Stomach (tissue), 9 donors: ENCODE data around the gene NFS1. TPM values are rescaled to one million over a fixed set of nuclear protein-coding genes. Genes with fewer than 3 reads are reported as not detected.

Source experiments
- DNase-seq, 2 donors: peaks; one replicate each; pipeline versions ENCODE4 v3.0.0 to v3.0.0-alpha.2; 2013 to 2019
- H3K27ac ChIP-seq, 5 donors: fragments of 200-600 bp in 4 of 5; sonication (generic) in 4 of 5; one replicate each; pipeline ENCODE4 v1.5.1; 2013 to 2019; ENCODE audit warnings: mild to moderate bottlenecking in 1 of 5, moderate library complexity in 1 of 5
- H3K27me3 ChIP-seq, 3 donors: fragments of 200-600 bp; sonication (generic); one replicate each; pipeline ENCODE4 v1.5.1; 2017 to 2019; ENCODE audit warnings: mixed run types in 1 of 3
- H3K36me3 ChIP-seq, 4 donors: fragments of 200-600 bp; sonication (generic); 1 replicate in 3 of 4; 2 replicates in 1 of 4; pipeline ENCODE4 v1.5.1; 2016 to 2019
- H3K4me1 ChIP-seq, 4 donors: fragments of 200-600 bp; sonication (generic); one replicate each; pipeline ENCODE4 v1.5.1; 2016 to 2019
- H3K4me3 ChIP-seq, 4 donors: fragments of 200-600 bp; sonication (generic) in 3 of 4; one replicate each; pipeline ENCODE4 v1.5.1; 2016 to 2019; ENCODE audit warnings: mild to moderate bottlenecking in 1 of 4
- H3K9me3 ChIP-seq, 4 donors: fragments of 200-600 bp; sonication (generic); one replicate each; pipeline ENCODE4 v1.5.1; 2016 to 2019
- CTCF ChIP-seq, 7 experiments: fragments of 450-650 bp in 4 of 7; fragments of 200-600 bp in 3 of 7; sonication (generic) in 3 of 7; IDR thresholded peaks; one replicate each; pipeline ENCODE4 v1.5.1; 2016 to 2019; ENCODE audit warnings: antibody characterized with exemption in 7 of 7, control low read depth in 2 of 7, mild to moderate bottlenecking in 1 of 7
- EP300 ChIP-seq: sonication (generic); formaldehyde crosslinking; IDR thresholded peaks from one replicate; pipeline ENCODE4 v1.6.1; 2017; ENCODE audit warnings: antibody characterized with exemption
- POLR2A ChIP-seq, 4 donors: fragments of 450-650 bp; IDR thresholded peaks; one replicate each; pipeline ENCODE4 v1.6.1; 2016; ENCODE audit warnings: antibody characterized with exemption in 4 of 4, control low read depth in 2 of 4, mild to moderate bottlenecking in 1 of 4, moderate library complexity in 1 of 4
- POLR2AphosphoS5 ChIP-seq, 3 donors: sonication (generic); formaldehyde crosslinking; IDR thresholded peaks; one replicate each; pipeline ENCODE4 v1.6.1; 2016; ENCODE audit warnings: antibody characterized with exemption in 3 of 3
- WGBS, 5 donors: extraction: QIAGEN DNeasy Blood & Tissue Kit in 3 of 5; methylation state at CpG; one replicate each; pipeline versions ENCODE4 v1.1.5 to v1.1.7; 2013 to 2018; 5-methylcytosine and 5-hydroxymethylcytosine counted together
- intact Hi-C: fragments of 100-400 bp; cut with DNase I; formaldehyde crosslinking; loops from one replicate; pipeline ENCODE4 v1.15.1; 2023; ENCODE audit warnings: low total_unique reads
- polyA plus RNA-seq, 3 donors: library from polyadenylated mRNA; stranded (reverse); fragments of 200-250 nt; gene quantifications; one replicate each; pipeline ENCODE4 v1.2.3, GENCODE V29; 2013
- total RNA-seq, 5 donors: library from RNA; depleted of rRNA; stranded (reverse); fragments of >200 nt; gene quantifications; one replicate each; pipeline versions ENCODE4 v1.1.0 to v1.2.3, GENCODE V29; 2014 to 2016
- donor health status: healthy with polysubstance abuse.
- donor health status: Bipolar disorder and iron deficiency.
- donor health status: healthy.

Gene NFS1
- total and polyA plus RNA-seq, 8 donors = 0.58 to 54.2 (median 24.7) TPM

GRCh38 chr20:35625584-35626385, 73.4 kb downstream of the NFS1 start:
- 85 to 95% (median 91%) methylated on average over 6 of the region's 6 CpGs for WGBS, 5 donors
- intact Hi-C loops = no loop called here
- Histone ChIP-seq H3K4me3 (no peak overlapping the region), H3K9me3 (no peaks in the 10 kb centered on the region), H3K27ac (no peak overlapping the region), H3K4me1 (no peaks in the 10 kb centered on the region), H3K36me3 (peaks cover 35 to 85% (median 79%) of the 10 kb centered on the region in 4 donors), H3K27me3 (no peaks in the 10 kb centered on the region)
- DNase-seq = no peak
- no peak for TF ChIP-seq POLR2AphosphoS5 (IDR thresholded peaks at IDR 0.05)
- no peak for TF ChIP-seq POLR2A (IDR thresholded peaks at IDR 0.05)

DNA sequence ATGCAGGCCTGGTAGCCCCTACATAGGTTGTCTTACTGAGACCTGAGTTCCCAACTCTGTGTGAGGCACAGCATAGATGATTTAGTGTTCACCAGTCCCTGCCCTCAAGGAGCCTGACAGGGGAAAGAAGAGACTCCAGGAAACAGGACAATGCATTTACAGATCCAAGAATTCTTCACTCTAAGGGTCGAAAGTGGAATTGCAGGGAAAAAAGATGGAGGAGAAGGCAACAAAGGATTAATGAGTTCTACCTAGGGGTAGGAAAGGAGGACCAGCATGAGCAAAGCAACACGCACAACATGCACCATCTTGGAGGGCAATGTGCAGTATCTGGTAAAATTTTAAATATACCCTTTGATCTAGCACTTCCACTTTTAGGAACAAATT, 77.6 kb downstream of the NFS1 start:
- peaks cover 26 to 38% (median 36%) of the 10 kb centered on the region in 4 donors for H3K4me1 ChIP-seq
- WGBS, 5 donors = 84 to 95% (median 93%) methylated on average over 2 of the region's 2 CpGs
- intact Hi-C loops = no loop called here
- no peak overlapping the region for H3K4me3 ChIP-seq
- no peak for DNase-seq
- TF ChIP-seq CTCF (IDR thresholded peaks at IDR 0.05) (no peak), POLR2A (IDR thresholded peaks at IDR 0.05) (no peak), POLR2AphosphoS5 (IDR thresholded peaks at IDR 0.05) (no peak), EP300 (no peak)
- H3K27me3 ChIP-seq = no peaks in the 10 kb centered on the region
- no peaks in the 10 kb centered on the region for H3K9me3 ChIP-seq
- peaks cover 12 to 44% (median 37%) of the 10 kb centered on the region in 4 donors for H3K36me3 ChIP-seq
- no peak overlapping the region for H3K27ac ChIP-seq

- 88 to 95% (median 89%) methylated on average over 11 of the region's 11 CpGs for WGBS, 5 donors
- DNase-seq = no peak
- no peak for TF ChIP-seq POLR2AphosphoS5 (IDR thresholded peaks at IDR 0.05)
- no peak for TF ChIP-seq EP300
- no peak for TF ChIP-seq CTCF (IDR thresholded peaks at IDR 0.05)
- TF ChIP-seq POLR2A (IDR thresholded peaks at IDR 0.05) = no peak
- H3K27me3 ChIP-seq = no peaks in the 10 kb centered on the region
- no peak overlapping the region for H3K4me3 ChIP-seq
- peaks cover 7 to 38% (median 32%) of the 10 kb centered on the region in 4 donors for H3K36me3 ChIP-seq
- H3K27ac ChIP-seq = no peak overlapping the region
- peaks cover 26 to 40% (median 38%) of the 10 kb centered on the region in 4 donors for H3K4me1 ChIP-seq
- intact Hi-C loops = no loop called here
- H3K9me3 ChIP-seq = no peaks in the 10 kb centered on the region
Measured at GRCh38 chr20:35620818-35621559, 78.2 kb downstream of the NFS1 start.

DNA sequence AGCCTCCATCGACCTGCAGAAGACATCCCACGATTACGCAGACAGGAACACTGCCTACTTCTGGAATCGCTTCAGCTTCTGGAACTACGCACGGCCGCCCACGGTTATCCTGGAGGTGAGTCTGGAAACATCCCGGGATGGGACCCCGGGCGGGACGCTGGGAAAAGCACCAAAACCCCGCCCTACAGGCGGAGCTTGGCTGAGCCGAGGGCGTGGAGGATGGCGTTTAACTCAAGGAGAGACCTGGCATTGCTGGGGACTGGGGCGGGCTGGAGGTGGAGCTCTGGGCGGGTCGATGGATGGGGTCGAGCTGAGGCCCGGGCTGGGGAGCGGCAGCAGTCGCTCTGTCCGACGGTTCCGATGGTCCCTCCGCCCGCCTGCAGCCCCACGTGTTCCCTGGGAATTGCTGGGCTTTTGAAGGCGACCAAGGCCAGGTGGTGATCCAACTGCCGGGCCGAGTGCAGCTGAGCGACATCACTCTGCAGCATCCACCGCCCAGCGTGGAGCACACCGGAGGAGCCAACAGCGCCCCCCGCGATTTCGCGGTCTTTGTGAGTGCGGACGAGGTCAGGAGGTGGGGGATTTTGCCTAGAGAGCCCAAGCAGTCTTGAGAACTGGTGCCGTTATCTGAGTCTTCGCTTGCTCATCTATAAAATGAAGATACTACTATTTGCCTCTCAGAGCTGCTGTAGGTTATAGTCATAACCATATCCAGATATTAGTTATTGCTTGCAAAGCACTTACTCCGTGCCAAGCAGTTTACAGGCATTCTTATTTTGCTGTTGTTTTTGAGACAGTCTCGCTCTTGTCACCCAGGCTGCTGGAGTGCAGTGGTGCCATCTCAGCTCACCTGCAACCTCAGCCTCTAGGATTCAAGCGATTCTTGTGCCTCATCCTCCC, 79.7 kb downstream of the NFS1 start:
- Histone ChIP-seq H3K9me3 (no peaks in the 10 kb centered on the region), H3K36me3 (peaks cover 0 to 23% (median 16%) of the 10 kb centered on the region in 4 donors), H3K4me1 (peaks cover 31 to 51% (median 45%) of the 10 kb centered on the region in 4 donors), H3K4me3 (peak overlapping the region; percentile 45 to 62 (median 54)), H3K27me3 (no peaks in the 10 kb centered on the region), H3K27ac (peak overlapping the region; percentile 31 to 95 (median 92))
- intact Hi-C loops = no loop called here
- TF ChIP-seq POLR2AphosphoS5 (IDR thresholded peaks at IDR 0.05) = peak in 1 of 3 donors; percentile 31
- peak in 2 of 7 experiments; percentile 15 to 27 for TF ChIP-seq CTCF (IDR thresholded peaks at IDR 0.05)
- no peak for TF ChIP-seq POLR2A (IDR thresholded peaks at IDR 0.05)
- no peak for TF ChIP-seq EP300
- DNase-seq = peak; percentile 82 to 92
- WGBS, 5 donors = 5 to 8% (median 5%) methylated on average over 31 to 49 of the region's 49 CpGs
